ENCODE measurements around the gene LETM1. TPM values are rescaled to one million over a fixed set of nuclear protein-coding genes. Genes with fewer than 3 reads are reported as not detected.

The LETM1 gene
- total and polyA plus RNA-seq, 2 of the 8 experiments (the other 6 are each of a cell fraction or from before 2014, with no cell fraction given) = 19.8 to 50.1 TPM

DNA sequence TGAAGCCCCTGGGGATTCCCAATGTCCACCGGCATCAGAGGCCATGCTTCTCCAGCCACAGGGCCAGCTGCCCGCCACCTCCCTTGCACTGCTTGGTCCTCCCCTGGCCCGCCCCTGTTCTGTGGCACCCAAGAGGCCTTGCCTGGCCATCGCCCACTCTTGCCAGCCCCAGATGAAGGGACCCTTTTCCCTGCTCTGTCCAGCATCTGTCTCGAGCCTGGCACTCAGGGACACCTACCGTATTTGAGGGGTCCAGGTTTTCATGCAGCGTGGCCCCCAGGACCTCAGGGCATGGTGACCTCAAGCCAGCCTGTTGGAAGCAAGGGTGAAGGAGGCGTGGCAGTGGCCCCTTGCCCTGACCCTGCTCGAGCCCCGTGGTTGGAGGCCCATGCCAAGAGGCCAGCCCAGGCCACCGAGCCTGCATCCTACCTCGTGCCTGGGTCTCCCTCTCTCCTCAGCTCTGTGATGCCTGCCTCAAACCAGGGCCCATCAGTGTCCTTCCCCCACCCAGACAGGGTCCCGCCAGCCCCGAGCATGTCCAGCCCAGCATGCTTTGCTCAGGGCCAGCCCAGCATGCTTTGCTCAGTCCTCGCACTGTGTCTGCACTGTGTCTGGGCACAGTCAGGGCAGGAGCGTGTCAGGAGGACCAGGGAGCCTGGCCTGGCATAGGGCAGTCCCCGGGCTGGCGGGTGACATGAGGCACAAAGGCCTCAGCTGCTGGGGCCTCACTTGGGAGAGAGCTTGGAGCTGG lies 77.1 kb downstream of the LETM1 start (continued):
- no peak for TF ChIP-seq JUN (IDR thresholded peaks at IDR 0.05; ENCODE audit: low read depth, low read length)
- TF ChIP-seq, protein P1, sequence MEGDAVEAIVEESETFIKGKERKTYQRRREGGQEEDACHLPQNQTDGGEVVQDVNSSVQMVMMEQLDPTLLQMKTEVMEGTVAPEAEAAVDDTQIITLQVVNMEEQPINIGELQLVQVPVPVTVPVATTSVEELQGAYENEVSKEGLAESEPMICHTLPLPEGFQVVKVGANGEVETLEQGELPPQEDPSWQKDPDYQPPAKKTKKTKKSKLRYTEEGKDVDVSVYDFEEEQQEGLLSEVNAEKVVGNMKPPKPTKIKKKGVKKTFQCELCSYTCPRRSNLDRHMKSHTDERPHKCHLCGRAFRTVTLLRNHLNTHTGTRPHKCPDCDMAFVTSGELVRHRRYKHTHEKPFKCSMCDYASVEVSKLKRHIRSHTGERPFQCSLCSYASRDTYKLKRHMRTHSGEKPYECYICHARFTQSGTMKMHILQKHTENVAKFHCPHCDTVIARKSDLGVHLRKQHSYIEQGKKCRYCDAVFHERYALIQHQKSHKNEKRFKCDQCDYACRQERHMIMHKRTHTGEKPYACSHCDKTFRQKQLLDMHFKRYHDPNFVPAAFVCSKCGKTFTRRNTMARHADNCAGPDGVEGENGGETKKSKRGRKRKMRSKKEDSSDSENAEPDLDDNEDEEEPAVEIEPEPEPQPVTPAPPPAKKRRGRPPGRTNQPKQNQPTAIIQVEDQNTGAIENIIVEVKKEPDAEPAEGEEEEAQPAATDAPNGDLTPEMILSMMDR (IDR thresholded peaks at IDR 0.05; ENCODE audit: control extremely low read depth in 1 of 3, insufficient read depth in 1 of 3, low read depth in 1 of 3, low read length in 3 of 3) = no peak
